Measurements from ENCODE around the gene PAPPA2.

Gene PAPPA2

DNA sequence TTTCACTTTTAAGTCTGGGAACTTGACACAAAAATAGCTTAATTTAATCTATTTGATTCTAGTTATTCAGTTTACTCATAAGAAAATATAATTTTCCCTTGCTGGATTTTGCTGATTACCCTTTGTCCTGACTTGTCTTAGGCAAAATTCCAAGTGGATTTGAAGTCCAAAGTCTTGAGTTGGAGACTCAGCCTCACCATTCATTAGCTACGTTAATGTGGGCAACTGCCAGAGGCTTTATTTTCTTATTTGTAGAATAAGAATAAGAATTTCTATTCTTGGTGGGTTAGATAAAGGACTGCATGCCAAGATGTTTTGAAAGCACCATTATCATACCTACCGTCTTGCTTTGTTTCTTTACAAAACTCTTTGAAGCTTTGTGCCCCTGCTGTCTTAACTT lies 22.8 kb upstream of the PAPPA2 start:
- H3K4me3 ChIP-seq (ENCODE audit: low read depth, low read length) = no peak overlapping the region
- POLR2A ChIA-PET = no interaction called here
- H3K27ac ChIP-seq (ENCODE audit: extremely low read depth, low read depth, low read length) = no peak overlapping the region
- H3K36me3 ChIP-seq (ENCODE audit: control insufficient read depth in 2 of 2, insufficient read depth in 1 of 2, low read length in 2 of 2) = no peaks in the 10 kb centered on the region
- H3K4me1 ChIP-seq (ENCODE audit: control insufficient read depth, insufficient read depth, low read length) = no peaks in the 10 kb centered on the region
- no peak for TF ChIP-seq ZNF211 (tag by site-specific recombination; IDR thresholded peaks at IDR 0.05; ENCODE audit: low read depth)
- no peak for TF ChIP-seq ZBTB10 (tag by site-specific recombination; IDR thresholded peaks at IDR 0.05)
- no peak for TF ChIP-seq ZNF555 (tag by site-specific recombination; conservative IDR thresholded peaks at IDR 0.05)
- no peak for TF ChIP-seq GLI4 (tag by site-specific recombination; IDR thresholded peaks at IDR 0.05)
- no peak for TF ChIP-seq ZBTB44 (tag by site-specific recombination; IDR thresholded peaks at IDR 0.05)
- TF ChIP-seq ZFP3 (tag by site-specific recombination; IDR thresholded peaks at IDR 0.05; ENCODE audit: low read depth) = no peak
- TF ChIP-seq RBAK (tag by site-specific recombination; IDR thresholded peaks at IDR 0.05) = no peak
- TF ChIP-seq ZBTB26 (tag by site-specific recombination; optimal IDR thresholded peaks at IDR 0.05) = no peak
- TF ChIP-seq, protein P1, sequence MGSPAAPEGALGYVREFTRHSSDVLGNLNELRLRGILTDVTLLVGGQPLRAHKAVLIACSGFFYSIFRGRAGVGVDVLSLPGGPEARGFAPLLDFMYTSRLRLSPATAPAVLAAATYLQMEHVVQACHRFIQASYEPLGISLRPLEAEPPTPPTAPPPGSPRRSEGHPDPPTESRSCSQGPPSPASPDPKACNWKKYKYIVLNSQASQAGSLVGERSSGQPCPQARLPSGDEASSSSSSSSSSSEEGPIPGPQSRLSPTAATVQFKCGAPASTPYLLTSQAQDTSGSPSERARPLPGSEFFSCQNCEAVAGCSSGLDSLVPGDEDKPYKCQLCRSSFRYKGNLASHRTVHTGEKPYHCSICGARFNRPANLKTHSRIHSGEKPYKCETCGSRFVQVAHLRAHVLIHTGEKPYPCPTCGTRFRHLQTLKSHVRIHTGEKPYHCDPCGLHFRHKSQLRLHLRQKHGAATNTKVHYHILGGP (tag by site-specific recombination; IDR thresholded peaks at IDR 0.05) = no peak
- no peak for TF ChIP-seq ZSCAN5A (tag by site-specific recombination; IDR thresholded peaks at IDR 0.05)
- TF ChIP-seq ZNF561 (tag by site-specific recombination; IDR thresholded peaks at IDR 0.05; ENCODE audit: borderline replicate concordance) = no peak
- TF ChIP-seq ZNF157 (tag by site-specific recombination; IDR thresholded peaks at IDR 0.05) = no peak
- H3K9me3 ChIP-seq (ENCODE audit: control insufficient read depth, insufficient read depth, low read depth, low read length) = no peaks in the 10 kb centered on the region
- CTCF ChIA-PET = interaction anchor here (1.6 kb wide), 1 partner anchor 65 kb away, joined by 4 read pairs; no protein-coding TSS in a partner anchor

GRCh38 chr1:176444286-176444685 lies 18.7 kb upstream of the PAPPA2 start:
- Histone ChIP-seq H3K9me3 (ENCODE audit: control insufficient read depth, insufficient read depth, low read depth, low read length) (no peaks in the 10 kb centered on the region), H3K36me3 (ENCODE audit: control insufficient read depth in 2 of 2, insufficient read depth in 1 of 2, low read length in 2 of 2) (no peaks in the 10 kb centered on the region), H3K4me1 (ENCODE audit: control insufficient read depth, insufficient read depth, low read length) (no peaks in the 10 kb centered on the region), H3K27ac (ENCODE audit: extremely low read depth, low read depth, low read length) (no peak overlapping the region), H3K4me3 (ENCODE audit: low read depth, low read length) (no peak overlapping the region)
- POLR2A ChIA-PET = no interaction called here
- CTCF ChIA-PET = interaction anchor here (0.7 to 1.3 kb wide), 2 partner anchors 70 to 115 kb away, joined by 3 read pairs; no protein-coding TSS in a partner anchor
- TF ChIP-seq SALL2 (tag by site-specific recombination; IDR thresholded peaks at IDR 0.05; ENCODE audit: borderline replicate concordance) (no peak), ZNF140 (tag by site-specific recombination; IDR thresholded peaks at IDR 0.05) (no peak), PRDM10 (tag by site-specific recombination; IDR thresholded peaks at IDR 0.05) (no peak), REST (tag by site-specific recombination; IDR thresholded peaks at IDR 0.05) (no peak), ZNF792 (tag by site-specific recombination; IDR thresholded peaks at IDR 0.05) (no peak), ZNF214 (tag by site-specific recombination; IDR thresholded peaks at IDR 0.05; ENCODE audit: borderline replicate concordance) (no peak)
